Measurements from ENCODE around the gene RPS6KA5.

- TF ChIP-seq CTCF (IDR thresholded peaks at IDR 0.05) (no peak), ZFX (IDR thresholded peaks at IDR 0.05; ENCODE audit: borderline replicate concordance) (no peak)
Measured at GRCh38 chr14:90858511-90858910, 201.9 kb downstream of the RPS6KA5 start.
